CD14-positive monocyte (primary cell): Measurements from ENCODE around the gene SLC46A2. TPM values are rescaled to one million over a fixed set of nuclear protein-coding genes. Genes with fewer than 3 reads are reported as not detected.

Source experiments
- DNase-seq, 3 donors: peaks; one replicate each; pipeline ENCODE4 v3.0.0-alpha.2; 2011 to 2022
- H2AFZ ChIP-seq: 2 replicates; pipeline ENCODE4 v1.6.0; 2012; ENCODE audit warnings: mild to moderate bottlenecking, low read depth, low read length, inconsistent platforms; ENCODE audit not compliant: insufficient read depth, poor library complexity, severe bottlenecking
- H3K27ac ChIP-seq, 2 donors: 1 replicate in 1 of 2; 2 replicates in 1 of 2; pipeline ENCODE4 v1.5.1; 2012 to 2013; ENCODE audit warnings: low read length in 2 of 2, control low read depth in 1 of 2, inconsistent platforms in 1 of 2, low read depth in 1 of 2, mild to moderate bottlenecking in 1 of 2
- H3K27me3 ChIP-seq, 2 donors: one replicate each; pipeline versions ENCODE4 v1.6.0 to v1.6.1; 2011 to 2013; ENCODE audit warnings: low read length in 2 of 2; ENCODE audit not compliant: control insufficient read depth in 2 of 2, insufficient read depth in 2 of 2
- H3K36me3 ChIP-seq, 2 donors: replicated peaks in 1 of 2; 1 replicate in 1 of 2; 2 replicates in 1 of 2; pipeline versions ENCODE4 v1.5.1 to v1.6.1; 2012 to 2013; ENCODE audit warnings: low read length in 2 of 2, control low read depth in 1 of 2, inconsistent platforms in 1 of 2, mild to moderate bottlenecking in 1 of 2; ENCODE audit not compliant: insufficient read depth in 2 of 2, control insufficient read depth in 1 of 2
- H3K4me1 ChIP-seq, 2 donors: 1 replicate in 1 of 2; 2 replicates in 1 of 2; pipeline versions ENCODE4 v1.5.1 to v1.6.1; 2012 to 2013; ENCODE audit warnings: low read length in 2 of 2, control low read depth in 1 of 2, inconsistent platforms in 1 of 2, mild to moderate bottlenecking in 1 of 2, moderate library complexity in 1 of 2; ENCODE audit not compliant: insufficient read depth in 2 of 2, control insufficient read depth in 1 of 2
- H3K4me2 ChIP-seq: replicated peaks from 2 replicates; pipeline ENCODE3; 2012; ENCODE audit warnings: low read length, moderate library complexity, mild to moderate bottlenecking; ENCODE audit not compliant: poor library complexity, severe bottlenecking; ENCODE audit errors: extremely low read depth
- H3K4me3 ChIP-seq, 3 experiments: fragments of 200-600 bp in 1 of 3; sonication (generic) in 1 of 3; replicated peaks in 1 of 3; 1 replicate in 2 of 3; 2 replicates in 1 of 3; pipeline ENCODE4 v1.5.1; 2011 to 2013; ENCODE audit warnings: low read length in 3 of 3, mild to moderate bottlenecking in 3 of 3, control low read depth in 2 of 3, low read depth in 2 of 3, inconsistent platforms in 1 of 3, moderate library complexity in 1 of 3
- H3K79me2 ChIP-seq: 2 replicates; pipeline ENCODE4 v1.6.0; 2012; ENCODE audit warnings: mild to moderate bottlenecking, control low read depth, inconsistent platforms, low read length, moderate library complexity; ENCODE audit not compliant: insufficient read depth
- H3K9ac ChIP-seq: 2 replicates; pipeline ENCODE4 v1.6.0; 2017; ENCODE audit warnings: low read length, mild to moderate bottlenecking; ENCODE audit not compliant: insufficient read depth, poor library complexity, severe bottlenecking
- H3K9me3 ChIP-seq, 2 donors: replicated peaks in 1 of 2; 1 replicate in 1 of 2; 2 replicates in 1 of 2; pipeline versions ENCODE4 v1.5.1 to v1.6.1; 2012 to 2013; ENCODE audit warnings: low read length in 2 of 2, control low read depth in 1 of 2; ENCODE audit not compliant: control insufficient read depth in 1 of 2, insufficient read depth in 1 of 2
- H4K20me1 ChIP-seq: 2 replicates; pipeline ENCODE4 v1.6.0; 2012; ENCODE audit warnings: mild to moderate bottlenecking, low read length, control low read depth, moderate library complexity; ENCODE audit not compliant: insufficient read depth
- H3K27ac Mint-ChIP-seq, 7 donors: one replicate each; pipeline ENCODE4 v1.8.0; 2020; ENCODE audit warnings: mild to moderate bottlenecking in 7 of 7, mixed read lengths in 7 of 7, moderate library complexity in 6 of 7, inconsistent platforms in 2 of 7
- H3K27me3 Mint-ChIP-seq, 3 donors: one replicate each; pipeline ENCODE4 v1.8.0; 2021 to 2022; ENCODE audit warnings: low read depth in 3 of 3, mild to moderate bottlenecking in 3 of 3, mixed read lengths in 3 of 3, moderate library complexity in 3 of 3, inconsistent platforms in 1 of 3
- H3K36me3 Mint-ChIP-seq, 2 donors: one replicate each; pipeline ENCODE4 v1.8.0; 2020; ENCODE audit warnings: mixed read lengths in 2 of 2, inconsistent platforms in 1 of 2, mild to moderate bottlenecking in 1 of 2
- H3K4me1 Mint-ChIP-seq: one replicate; pipeline ENCODE4 v1.8.0; 2020; ENCODE audit warnings: mild to moderate bottlenecking, mixed read lengths
- H3K4me3 Mint-ChIP-seq, 2 donors: one replicate each; pipeline ENCODE4 v1.8.0; 2020; ENCODE audit warnings: mild to moderate bottlenecking in 2 of 2, mixed read lengths in 2 of 2, moderate library complexity in 1 of 2
- H3K9me3 Mint-ChIP-seq, 7 donors: one replicate each; pipeline ENCODE4 v1.8.0; 2020 to 2022; ENCODE audit warnings: mixed read lengths in 7 of 7, mild to moderate bottlenecking in 6 of 7, moderate library complexity in 6 of 7, inconsistent platforms in 2 of 7
- WGBS: methylation state at CpG from one replicate; pipeline ENCODE4 v1.1.5; 2013; ENCODE audit warnings: missing lambda C conversion rate; ENCODE audit not compliant: insufficient coverage; 5-methylcytosine and 5-hydroxymethylcytosine counted together
- intact Hi-C, 2 donors: fragments of 100-400 bp; cut with micrococcal nuclease; formaldehyde crosslinking; loops; one replicate each; pipeline versions ENCODE4 v1.15.0 to v1.15.1; 2023
- polyA plus RNA-seq, 3 donors: library from polyadenylated mRNA; depleted of rRNA in 1 of 3; unstranded in 2 of 3; stranded (reverse) in 1 of 3; fragments of 300-500 nt in 2 of 3; fragments of >200 nt in 1 of 3; fragmentation: Illumina TruSeq in 2 of 3; gene quantifications; 1 replicate in 2 of 3; 2 replicates in 1 of 3; pipeline ENCODE4 v1.2.3, GENCODE V29; 2012 to 2021
- TF ChIP-seq, protein P1 (sequence below): fragments of 200-600 bp; IDR thresholded peaks from one replicate; pipeline ENCODE4 v1.8.0; 2022; ENCODE audit warnings: antibody characterized with exemption, mild to moderate bottlenecking

Gene SLC46A2
- polyA plus RNA-seq, 3 donors, result 43.5 to 87.0 (median 45.1) TPM

DNA sequence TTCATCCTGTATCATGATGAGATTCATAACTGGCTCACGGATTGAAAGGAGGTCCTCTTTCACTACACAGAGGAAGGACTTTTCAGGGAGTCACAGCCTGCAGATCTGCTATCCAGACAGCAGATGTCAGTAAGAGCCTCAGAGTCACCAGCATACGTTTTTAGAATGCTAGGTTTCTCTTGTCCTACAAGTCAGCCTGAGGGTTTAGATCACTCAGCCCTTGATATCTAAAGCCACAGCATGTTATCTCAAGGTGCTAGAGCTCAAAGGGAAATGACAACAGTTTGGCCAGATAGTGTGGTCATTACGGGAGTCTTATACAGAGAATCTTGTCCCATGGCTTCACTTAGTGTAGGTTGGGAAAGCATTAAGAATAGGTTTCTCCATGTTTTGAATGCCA, 30.9 kb upstream of the SLC46A2 start:
- Histone ChIP-seq H3K79me2 (no peaks in the 10 kb centered on the region), H3K27ac (no peak overlapping the region), H3K9me3 (no peaks in the 10 kb centered on the region), H3K9ac (no peak overlapping the region), H3K4me3 (no peak overlapping the region), H3K4me1 (peaks cover 0 to 4% of the 10 kb centered on the region in 2 donors), H3K4me2 (no peak overlapping the region), H4K20me1 (no peaks in the 10 kb centered on the region), H3K36me3 (no peaks in the 10 kb centered on the region), H2AFZ (no peak overlapping the region), H3K27me3 (peaks cover 5 to 7% of the 10 kb centered on the region in 2 donors)
- WGBS, result 31% methylated on average over 2 of the region's 3 CpGs
- Mint-ChIP-seq H3K27ac (no peak overlapping the region), H3K4me3 (no peak overlapping the region), H3K27me3 (peaks cover 16 to 19% (median 16%) of the 10 kb centered on the region in 3 donors), H3K36me3 (no peaks in the 10 kb centered on the region), H3K4me1 (peaks cover 3% of the 10 kb centered on the region), H3K9me3 (peaks cover 0 to 3% (median 0%) of the 10 kb centered on the region in 7 donors)
- intact Hi-C loops, result no loop called here
- peak in 2 of 3 donors; percentile 37 to 38 for DNase-seq
- TF ChIP-seq, protein P1, sequence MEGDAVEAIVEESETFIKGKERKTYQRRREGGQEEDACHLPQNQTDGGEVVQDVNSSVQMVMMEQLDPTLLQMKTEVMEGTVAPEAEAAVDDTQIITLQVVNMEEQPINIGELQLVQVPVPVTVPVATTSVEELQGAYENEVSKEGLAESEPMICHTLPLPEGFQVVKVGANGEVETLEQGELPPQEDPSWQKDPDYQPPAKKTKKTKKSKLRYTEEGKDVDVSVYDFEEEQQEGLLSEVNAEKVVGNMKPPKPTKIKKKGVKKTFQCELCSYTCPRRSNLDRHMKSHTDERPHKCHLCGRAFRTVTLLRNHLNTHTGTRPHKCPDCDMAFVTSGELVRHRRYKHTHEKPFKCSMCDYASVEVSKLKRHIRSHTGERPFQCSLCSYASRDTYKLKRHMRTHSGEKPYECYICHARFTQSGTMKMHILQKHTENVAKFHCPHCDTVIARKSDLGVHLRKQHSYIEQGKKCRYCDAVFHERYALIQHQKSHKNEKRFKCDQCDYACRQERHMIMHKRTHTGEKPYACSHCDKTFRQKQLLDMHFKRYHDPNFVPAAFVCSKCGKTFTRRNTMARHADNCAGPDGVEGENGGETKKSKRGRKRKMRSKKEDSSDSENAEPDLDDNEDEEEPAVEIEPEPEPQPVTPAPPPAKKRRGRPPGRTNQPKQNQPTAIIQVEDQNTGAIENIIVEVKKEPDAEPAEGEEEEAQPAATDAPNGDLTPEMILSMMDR, result peak; percentile 39

DNA sequence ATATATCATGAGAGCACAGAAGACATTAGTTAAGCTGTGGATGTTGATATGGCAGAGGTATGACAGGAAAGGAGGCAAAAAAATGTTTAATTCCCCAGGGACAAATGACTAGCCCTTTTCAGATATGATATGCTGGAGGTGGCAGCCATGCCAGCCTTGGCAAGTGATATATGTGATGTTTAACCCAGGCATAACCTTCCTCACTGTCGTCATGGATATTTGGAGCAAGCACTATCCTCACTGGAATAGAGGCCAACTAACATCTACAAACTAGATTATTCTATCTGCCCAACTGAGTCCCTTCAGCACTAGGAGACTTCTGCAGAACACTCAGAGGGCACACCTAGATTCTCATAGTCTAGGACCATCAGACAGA, 27.3 kb upstream of the SLC46A2 start:
- Histone ChIP-seq H3K4me3 (no peak overlapping the region), H3K9me3 (no peaks in the 10 kb centered on the region), H3K36me3 (no peaks in the 10 kb centered on the region), H3K27me3 (peaks cover 0 to 3% of the 10 kb centered on the region in 2 donors), H3K4me2 (no peak overlapping the region), H2AFZ (no peak overlapping the region), H4K20me1 (no peaks in the 10 kb centered on the region), H3K4me1 (peaks cover 0 to 2% of the 10 kb centered on the region in 2 donors), H3K27ac (no peak overlapping the region), H3K79me2 (no peaks in the 10 kb centered on the region), H3K9ac (no peak overlapping the region)
- TF ChIP-seq, protein P1, result no peak
- H3K36me3 Mint-ChIP-seq, result no peaks in the 10 kb centered on the region
- H3K27ac Mint-ChIP-seq, result no peak overlapping the region
- DNase-seq, result no peak
- no peak overlapping the region for H3K4me3 Mint-ChIP-seq
- intact Hi-C loops, result no loop called here
- H3K4me1 Mint-ChIP-seq, result peaks cover 1% of the 10 kb centered on the region
- H3K27me3 Mint-ChIP-seq, result peaks cover 3 to 13% (median 5%) of the 10 kb centered on the region in 3 donors
- peaks cover 0 to 3% (median 0%) of the 10 kb centered on the region in 7 donors for H3K9me3 Mint-ChIP-seq
- WGBS, result no CpG with 5 or more reads among the region's 1 CpG
